GM12891 (cell line): ENCODE measurements around the gene CFAP410.

Experiments used
- POLR2A ChIP-seq: IDR thresholded peaks from 2 replicates; pipeline ENCODE4 v1.6.1; 2011; ENCODE audit warnings: low read depth, low read length, control low read depth
- POLR2AphosphoS5 ChIP-seq: IDR thresholded peaks from 2 replicates; pipeline ENCODE4 v1.6.1; 2011; ENCODE audit warnings: low read depth, low read length, control low read depth
- TAF1 ChIP-seq: IDR thresholded peaks from 2 replicates; pipeline ENCODE4 v1.6.1; 2011; ENCODE audit warnings: low read depth, low read length, control low read depth

DNA sequence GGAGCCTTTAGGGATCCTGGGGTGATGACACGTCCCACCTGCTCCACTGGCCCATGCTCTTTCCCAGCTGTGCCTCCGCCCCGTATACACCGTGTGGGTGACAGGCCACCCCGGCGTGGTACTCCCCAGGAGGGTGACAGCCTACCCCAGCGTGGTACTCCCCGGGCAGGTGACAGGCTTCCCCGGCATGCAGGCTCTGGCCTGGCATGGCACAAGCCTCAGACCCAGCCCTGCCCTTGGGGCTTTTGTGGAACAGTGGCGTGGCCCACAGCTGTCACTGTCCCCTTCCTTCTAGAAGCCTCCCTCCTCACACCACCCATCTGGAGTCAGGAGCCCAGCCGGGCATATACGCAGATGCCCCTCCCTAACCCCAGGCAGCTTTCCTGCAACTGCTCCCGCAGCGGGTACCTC lies 44.0 kb downstream of the CFAP410 start:
- TF ChIP-seq POLR2A, result no peak
- TF ChIP-seq TAF1, result no peak
- no peak for TF ChIP-seq POLR2AphosphoS5
